ENCODE results near the gene MRPL44. TPM values are rescaled to one million over a fixed set of nuclear protein-coding genes. Genes with fewer than 3 reads are reported as not detected.

Gene MRPL44
- total RNA-seq, 1 experiment from 2014 or later, result 24.8 TPM

DNA sequence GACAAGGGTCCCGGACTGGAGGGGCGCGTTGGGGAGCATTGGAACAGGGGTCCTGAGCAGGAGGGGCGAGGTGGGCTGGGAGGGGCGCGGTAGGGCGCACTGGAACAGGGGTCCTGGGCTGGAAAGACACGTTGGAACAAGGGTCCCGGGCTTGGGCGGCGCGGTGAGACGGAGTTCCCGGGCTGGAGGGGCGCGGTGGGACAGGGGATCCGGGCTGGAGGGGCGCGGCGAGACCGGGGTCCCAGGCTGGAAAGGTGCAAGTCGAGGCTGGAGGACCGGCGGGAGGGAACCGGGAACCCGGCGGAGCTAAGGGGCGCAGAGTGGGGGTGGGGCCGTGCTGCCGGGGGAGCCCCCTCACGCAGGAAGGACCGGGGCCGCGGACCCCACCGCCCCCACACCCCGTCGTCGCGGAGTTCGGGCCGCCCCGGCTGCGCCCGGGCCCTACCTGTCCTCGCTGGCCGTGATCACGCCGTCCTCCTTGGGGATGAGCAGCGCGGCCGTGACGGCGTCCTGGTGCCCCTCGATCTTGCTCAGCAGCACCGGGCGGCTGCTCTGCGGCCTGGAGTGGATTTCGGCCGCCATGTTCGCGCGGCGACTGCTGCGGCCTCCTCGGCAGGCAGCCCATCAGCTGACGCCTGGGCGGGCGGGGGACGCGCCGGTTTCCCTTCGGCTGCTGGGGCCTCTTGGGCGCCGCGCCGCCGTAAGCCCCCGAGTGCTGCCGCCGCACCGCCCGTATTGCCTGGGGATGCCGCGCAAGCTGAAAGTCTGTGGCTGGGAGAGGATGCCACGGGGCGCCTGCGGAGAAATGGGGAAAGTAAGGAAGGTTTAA lies 12.3 kb upstream of the MRPL44 start, which contains the start of gene WDFY1:
Gene WDFY1, minus strand, starts transcription at position 633 of the 829 bp plus-strand sequence. Its CDS starts 51 bp downstream, at position 582.
- 0 out of 2 replicates have a peak, but pooled peaks cover 4% of the 10 kb centered on the region for H3K36me3 ChIP-seq (ENCODE audit: low read depth, low read length)
- H4K20me1 ChIP-seq (ENCODE audit: low read length), result 0 out of 2 replicates have a peak, but pooled peaks cover 6% of the 10 kb centered on the region
- peak within 1 kb of the TSS; percentile 75 for H3K27ac ChIP-seq (ENCODE audit: low read length)
- no peaks in the 10 kb centered on the region for H3K9me2 ChIP-seq (replicated peaks; ENCODE audit: low read length)
- DNase-seq, result peak; percentile 84
- intact Hi-C loops (cut with micrococcal nuclease), result loop anchor here (1.0 to 10.0 kb wide), 3 partner anchors 12 to 110 kb away; partner anchors contain the start of genes AP1S3 and MRPL44
- peak within 1 kb of the TSS; percentile 88 for H3K4me2 ChIP-seq (ENCODE audit: low read length)
- peaks cover 4% of the 10 kb centered on the region for H3F3A ChIP-seq (ENCODE audit: low read length, unreplicated experiment)
- POLR2A ChIA-PET (ENCODE audit: unreplicated experiment), result no interaction called here
- no peaks in the 10 kb centered on the region for H3K9me3 ChIP-seq (ENCODE audit: low read length)
- H3K79me2 ChIP-seq (ENCODE audit: low read length), result peaks cover 58% of the 10 kb centered on the region
- peak within 1 kb of the TSS; percentile 94 for H3K9ac ChIP-seq (ENCODE audit: low read length)
- no peaks in the 10 kb centered on the region for H3K27me3 ChIP-seq (ENCODE audit: low read length)
- peak; percentile 66 for ATAC-seq
- H3K4me3 ChIP-seq (ENCODE audit: low read length), result peak within 1 kb of the TSS; percentile 92
- TF ChIP-seq EZH2 (IDR thresholded peaks at IDR 0.05; ENCODE audit: low read length, unreplicated experiment) (no peak), EZH2phosphoT487 (IDR thresholded peaks at IDR 0.05; ENCODE audit: borderline replicate concordance, low read length) (no peak)
- TF ChIP-seq, protein P1, sequence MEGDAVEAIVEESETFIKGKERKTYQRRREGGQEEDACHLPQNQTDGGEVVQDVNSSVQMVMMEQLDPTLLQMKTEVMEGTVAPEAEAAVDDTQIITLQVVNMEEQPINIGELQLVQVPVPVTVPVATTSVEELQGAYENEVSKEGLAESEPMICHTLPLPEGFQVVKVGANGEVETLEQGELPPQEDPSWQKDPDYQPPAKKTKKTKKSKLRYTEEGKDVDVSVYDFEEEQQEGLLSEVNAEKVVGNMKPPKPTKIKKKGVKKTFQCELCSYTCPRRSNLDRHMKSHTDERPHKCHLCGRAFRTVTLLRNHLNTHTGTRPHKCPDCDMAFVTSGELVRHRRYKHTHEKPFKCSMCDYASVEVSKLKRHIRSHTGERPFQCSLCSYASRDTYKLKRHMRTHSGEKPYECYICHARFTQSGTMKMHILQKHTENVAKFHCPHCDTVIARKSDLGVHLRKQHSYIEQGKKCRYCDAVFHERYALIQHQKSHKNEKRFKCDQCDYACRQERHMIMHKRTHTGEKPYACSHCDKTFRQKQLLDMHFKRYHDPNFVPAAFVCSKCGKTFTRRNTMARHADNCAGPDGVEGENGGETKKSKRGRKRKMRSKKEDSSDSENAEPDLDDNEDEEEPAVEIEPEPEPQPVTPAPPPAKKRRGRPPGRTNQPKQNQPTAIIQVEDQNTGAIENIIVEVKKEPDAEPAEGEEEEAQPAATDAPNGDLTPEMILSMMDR (conservative IDR thresholded peaks at IDR 0.05; ENCODE audit: low read depth, low read length), result no peak
- BruUV-seq (replicated peaks), result no TSS peak
- peak within 1 kb of the TSS; percentile 90 for H2AFZ ChIP-seq (ENCODE audit: low read length)
- CTCF ChIA-PET, result no interaction called here
- peaks cover 23% of the 10 kb centered on the region for H3K4me1 ChIP-seq (ENCODE audit: insufficient read depth, low read length)

DNA sequence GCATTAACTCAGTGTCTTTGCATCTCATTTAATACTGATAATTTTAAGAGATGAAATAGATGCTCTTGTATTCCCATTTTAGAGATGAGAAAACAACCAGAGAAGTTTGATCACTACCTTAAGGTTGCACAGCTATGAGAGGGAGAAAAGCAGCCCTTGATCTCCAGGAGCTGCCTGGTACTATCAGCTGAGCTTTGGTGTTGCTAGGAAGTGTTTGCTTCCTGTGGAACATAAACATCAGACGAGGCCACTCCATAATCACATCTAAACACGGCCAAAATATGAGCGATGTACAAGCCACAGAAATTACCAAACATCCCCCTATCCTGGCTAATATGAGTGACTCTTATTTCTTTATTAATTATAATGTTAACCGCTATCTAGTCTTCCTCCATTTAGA lies 11.5 kb upstream of the MRPL44 start:
- Histone ChIP-seq H3K79me2 (ENCODE audit: low read length) (peaks cover 50% of the 10 kb centered on the region), H3K4me3 (ENCODE audit: low read length) (peak overlapping the region; percentile 92), H3K4me2 (ENCODE audit: low read length) (peak overlapping the region; percentile 88), H3K9me2 (replicated peaks; ENCODE audit: low read length) (no peaks in the 10 kb centered on the region), H3K9ac (ENCODE audit: low read length) (peak overlapping the region; percentile 94), H2AFZ (ENCODE audit: low read length) (peak overlapping the region; percentile 90), H3K36me3 (ENCODE audit: low read depth, low read length) (no peaks in the 10 kb centered on the region), H3K27me3 (ENCODE audit: low read length) (no peaks in the 10 kb centered on the region), H3K9me3 (ENCODE audit: low read length) (no peaks in the 10 kb centered on the region), H3F3A (ENCODE audit: low read length, unreplicated experiment) (peaks cover 4% of the 10 kb centered on the region), H3K27ac (ENCODE audit: low read length) (no peak overlapping the region), H4K20me1 (ENCODE audit: low read length) (0 out of 2 replicates have a peak, but pooled peaks cover 6% of the 10 kb centered on the region), H3K4me1 (ENCODE audit: insufficient read depth, low read length) (peaks cover 23% of the 10 kb centered on the region)
- CTCF ChIA-PET, result no interaction called here
- POLR2A ChIA-PET (ENCODE audit: unreplicated experiment), result no interaction called here
- TF ChIP-seq, protein P1 (conservative IDR thresholded peaks at IDR 0.05; ENCODE audit: low read depth, low read length), result no peak
- TF ChIP-seq EZH2 (IDR thresholded peaks at IDR 0.05; ENCODE audit: low read length, unreplicated experiment) (no peak), EZH2phosphoT487 (IDR thresholded peaks at IDR 0.05; ENCODE audit: borderline replicate concordance, low read length) (no peak)
- no TSS peak for BruUV-seq (replicated peaks)
- DNase-seq (no peak), ATAC-seq (no peak)
- intact Hi-C loops (cut with micrococcal nuclease), result loop anchor here (1.0 to 10.0 kb wide), 2 partner anchors 12 to 111 kb away; partner anchors contain the start of genes AP1S3 and MRPL44
